PC-9 (cell line): ENCODE results near the gene FXYD6.

ENCODE experiments used
- EZH2 ChIP-seq: fragments of 200-600 bp; sonication (generic); IDR thresholded peaks from 2 replicates; pipeline ENCODE4 v1.8.0; 2017; ENCODE audit warnings: antibody characterized with exemption, low read depth
- TF ChIP-seq, protein P1 (sequence below): fragments of 200-600 bp; sonication (generic); conservative IDR thresholded peaks from 2 replicates; pipeline ENCODE4 v1.6.1; 2017; ENCODE audit warnings: mixed run types, antibody characterized with exemption, mild to moderate bottlenecking, moderate library complexity

DNA sequence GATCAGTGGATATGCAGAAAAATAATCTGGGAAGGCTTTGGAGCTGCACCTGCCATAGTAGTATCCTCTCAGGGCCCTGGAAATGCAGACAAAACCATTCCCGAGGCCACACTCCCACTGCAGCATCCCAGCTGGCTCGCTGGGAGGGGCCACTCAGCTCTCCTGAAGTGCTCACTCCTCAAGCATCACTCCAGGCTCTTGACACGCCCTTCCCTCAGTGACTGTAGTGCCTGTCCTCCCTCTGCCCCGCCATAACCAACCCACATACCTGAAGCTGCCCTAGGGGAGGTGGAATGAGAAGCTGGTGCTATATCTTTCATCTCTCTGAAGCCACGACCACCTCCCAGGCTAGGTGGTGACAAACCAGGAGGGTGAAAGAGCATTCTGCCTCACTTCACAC, 84.2 kb downstream of the FXYD6 start:
- TF ChIP-seq EZH2 = no peak
- TF ChIP-seq, protein P1, sequence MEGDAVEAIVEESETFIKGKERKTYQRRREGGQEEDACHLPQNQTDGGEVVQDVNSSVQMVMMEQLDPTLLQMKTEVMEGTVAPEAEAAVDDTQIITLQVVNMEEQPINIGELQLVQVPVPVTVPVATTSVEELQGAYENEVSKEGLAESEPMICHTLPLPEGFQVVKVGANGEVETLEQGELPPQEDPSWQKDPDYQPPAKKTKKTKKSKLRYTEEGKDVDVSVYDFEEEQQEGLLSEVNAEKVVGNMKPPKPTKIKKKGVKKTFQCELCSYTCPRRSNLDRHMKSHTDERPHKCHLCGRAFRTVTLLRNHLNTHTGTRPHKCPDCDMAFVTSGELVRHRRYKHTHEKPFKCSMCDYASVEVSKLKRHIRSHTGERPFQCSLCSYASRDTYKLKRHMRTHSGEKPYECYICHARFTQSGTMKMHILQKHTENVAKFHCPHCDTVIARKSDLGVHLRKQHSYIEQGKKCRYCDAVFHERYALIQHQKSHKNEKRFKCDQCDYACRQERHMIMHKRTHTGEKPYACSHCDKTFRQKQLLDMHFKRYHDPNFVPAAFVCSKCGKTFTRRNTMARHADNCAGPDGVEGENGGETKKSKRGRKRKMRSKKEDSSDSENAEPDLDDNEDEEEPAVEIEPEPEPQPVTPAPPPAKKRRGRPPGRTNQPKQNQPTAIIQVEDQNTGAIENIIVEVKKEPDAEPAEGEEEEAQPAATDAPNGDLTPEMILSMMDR = no peak
